ENCODE measurements around the gene SPATA31D3. TPM values are rescaled to one million over a fixed set of nuclear protein-coding genes. Genes with fewer than 3 reads are reported as not detected.
"Not testable (repeated sequence)": the region's sequence is repeated elsewhere in the genome, so short reads cannot be mapped to it uniquely, and the experiment has no call there.

SPATA31D3 gene
- total RNA-seq, 4 donors from 2014 or later = not detected

GRCh38 chr9:81902626-81903025 is 40.7 kb upstream of the SPATA31D3 start:
- H3K9me3 ChIP-seq = no peaks in the 10 kb centered on the region
- DNase-seq (ENCODE audit: low spot score in 2 of 2) = no peak
- H3K4me3 ChIP-seq = no peak overlapping the region
- H3K27ac ChIP-seq = no peak overlapping the region
- WGBS, 2 donors = 70 to 88% methylated on average over 3 of the region's 3 CpGs
- H3K36me3 ChIP-seq = no peaks in the 10 kb centered on the region
- TF ChIP-seq EP300 (IDR thresholded peaks at IDR 0.05) = no peak
- TF ChIP-seq POLR2A (IDR thresholded peaks at IDR 0.05) = no peak
- no peak for TF ChIP-seq CTCF (IDR thresholded peaks at IDR 0.05)
- no peaks in the 10 kb centered on the region for H3K27me3 ChIP-seq
- H3K4me1 ChIP-seq = no peaks in the 10 kb centered on the region

- no peak for TF ChIP-seq CTCF (IDR thresholded peaks at IDR 0.05)
- TF ChIP-seq EP300 (IDR thresholded peaks at IDR 0.05) = no peak
- TF ChIP-seq POLR2A (IDR thresholded peaks at IDR 0.05) = no peak
- no peaks in the 10 kb centered on the region for H3K4me1 ChIP-seq
- no peaks in the 10 kb centered on the region for H3K9me3 ChIP-seq
- 72 to 79% methylated on average over 3 of the region's 3 CpGs for WGBS, 2 donors
- no peak overlapping the region for H3K4me3 ChIP-seq
- no peak for DNase-seq (ENCODE audit: low spot score in 2 of 2)
- H3K36me3 ChIP-seq = no peaks in the 10 kb centered on the region
- H3K27me3 ChIP-seq = no peaks in the 10 kb centered on the region
- H3K27ac ChIP-seq = no peak overlapping the region
Observed at GRCh38 chr9:81906671-81907070, 36.6 kb upstream of the SPATA31D3 start.

- Histone ChIP-seq H3K9me3 (no peaks in the 10 kb centered on the region), H3K27me3 (no peaks in the 10 kb centered on the region), H3K27ac (no peak overlapping the region), H3K36me3 (no peaks in the 10 kb centered on the region), H3K4me1 (no peaks in the 10 kb centered on the region), H3K4me3 (no peak overlapping the region)
- TF ChIP-seq POLR2A (IDR thresholded peaks at IDR 0.05) (no peak), CTCF (IDR thresholded peaks at IDR 0.05) (no peak), EP300 (IDR thresholded peaks at IDR 0.05) (no peak)
- no peak for DNase-seq (ENCODE audit: low spot score in 2 of 2)
- WGBS, 2 donors = 92 to 95% methylated on average over 6 of the region's 6 CpGs
Observed at GRCh38 chr9:81912135-81912534, 31.2 kb upstream of the SPATA31D3 start.

GRCh38 chr9:81915801-81916505 is 27.3 kb upstream of the SPATA31D3 start:
- Histone ChIP-seq H3K27ac (no peak overlapping the region), H3K4me1 (no peaks in the 10 kb centered on the region), H3K27me3 (no peaks in the 10 kb centered on the region), H3K9me3 (no peaks in the 10 kb centered on the region), H3K4me3 (no peak overlapping the region), H3K36me3 (no peaks in the 10 kb centered on the region)
- no peak for DNase-seq (ENCODE audit: low spot score in 2 of 2)
- no peak for TF ChIP-seq CTCF (IDR thresholded peaks at IDR 0.05)
- TF ChIP-seq EP300 (IDR thresholded peaks at IDR 0.05) = no peak
- no peak for TF ChIP-seq POLR2A (IDR thresholded peaks at IDR 0.05)
- 91 to 95% methylated on average over 5 of the region's 5 CpGs for WGBS, 2 donors

GRCh38 chr9:81918507-81918906 is 24.8 kb upstream of the SPATA31D3 start:
- WGBS, 2 donors = 78 to 80% methylated on average over 1 of the region's 3 CpGs
- not testable (repeated sequence) for H3K4me1 ChIP-seq; H3K27ac ChIP-seq; H3K4me3 ChIP-seq; H3K27me3 ChIP-seq; DNase-seq (ENCODE audit: low spot score in 2 of 2); H3K36me3 ChIP-seq; H3K9me3 ChIP-seq

GRCh38 chr9:81928305-81928704 is 15.0 kb upstream of the SPATA31D3 start, which contains the start of gene SPATA31D4:
SPATA31D4 (plus strand) TSS chr9:81928428; CDS start chr9:81928514, 86 bp downstream.
- H3K9me3 ChIP-seq; DNase-seq (ENCODE audit: low spot score in 2 of 2): not testable (repeated sequence)
- WGBS, 2 donors = no CpG with 5 or more reads among the region's 3 CpGs

GRCh38 chr9:81930147-81930546 is 13.2 kb upstream of the SPATA31D3 start:
- no CpG with 5 or more reads among the region's 6 CpGs for WGBS, 2 donors
- H3K4me1 ChIP-seq; H3K27me3 ChIP-seq; H3K4me3 ChIP-seq; DNase-seq (ENCODE audit: low spot score in 2 of 2); H3K9me3 ChIP-seq; H3K27ac ChIP-seq; H3K36me3 ChIP-seq: not testable (repeated sequence)

More at GRCh38 chr9:81928305-81928704, 15.0 kb upstream of the SPATA31D3 start, which contains the start of gene SPATA31D4:
- not testable (repeated sequence) for H3K4me1 ChIP-seq, H3K4me3 ChIP-seq, H3K27me3 ChIP-seq, H3K36me3 ChIP-seq, H3K27ac ChIP-seq

- not testable (repeated sequence) for H3K4me1 ChIP-seq; H3K27ac ChIP-seq; H3K27me3 ChIP-seq; DNase-seq (ENCODE audit: low spot score in 2 of 2); H3K4me3 ChIP-seq; H3K36me3 ChIP-seq; H3K9me3 ChIP-seq
- WGBS, 2 donors = no CpG with 5 or more reads among the region's 3 CpGs
Observed at GRCh38 chr9:81933547-81933946, 9.8 kb upstream of the SPATA31D3 start.

- not testable (repeated sequence) for DNase-seq (ENCODE audit: low spot score in 2 of 2)
Observed at GRCh38 chr9:81948650-81949049, 5.3 kb downstream of the SPATA31D3 start.

More at GRCh38 chr9:81948650-81949049, 5.3 kb downstream of the SPATA31D3 start:
- WGBS, 2 donors = no CpG with 5 or more reads among the region's 3 CpGs
- not testable (repeated sequence) for H3K4me3 ChIP-seq, H3K27me3 ChIP-seq, H3K9me3 ChIP-seq, H3K36me3 ChIP-seq, H3K27ac ChIP-seq, H3K4me1 ChIP-seq
